GM19193 (cell line): ENCODE data around the gene PSKH1.

Experiments
- POLR2A ChIP-seq: IDR thresholded peaks from 4 replicates; pipeline ENCODE4 v1.6.1; 2011; ENCODE audit not compliant: insufficient read depth, insufficient read length; ENCODE audit errors: extremely low read depth

Gene PSKH1

GRCh38 chr16:67936124-67936879 lies 43.2 kb downstream of the PSKH1 start, which contains the start of gene PSMB10:
TSS of gene PSMB10 (minus strand) at chr16:67936850. CDS start at chr16:67936749, 101 bp downstream.
- peak; percentile 77 for TF ChIP-seq POLR2A

- peak; percentile 62 for TF ChIP-seq POLR2A
Measured at GRCh38 chr16:67936880-67937605, 44.0 kb downstream of the PSKH1 start.

DNA sequence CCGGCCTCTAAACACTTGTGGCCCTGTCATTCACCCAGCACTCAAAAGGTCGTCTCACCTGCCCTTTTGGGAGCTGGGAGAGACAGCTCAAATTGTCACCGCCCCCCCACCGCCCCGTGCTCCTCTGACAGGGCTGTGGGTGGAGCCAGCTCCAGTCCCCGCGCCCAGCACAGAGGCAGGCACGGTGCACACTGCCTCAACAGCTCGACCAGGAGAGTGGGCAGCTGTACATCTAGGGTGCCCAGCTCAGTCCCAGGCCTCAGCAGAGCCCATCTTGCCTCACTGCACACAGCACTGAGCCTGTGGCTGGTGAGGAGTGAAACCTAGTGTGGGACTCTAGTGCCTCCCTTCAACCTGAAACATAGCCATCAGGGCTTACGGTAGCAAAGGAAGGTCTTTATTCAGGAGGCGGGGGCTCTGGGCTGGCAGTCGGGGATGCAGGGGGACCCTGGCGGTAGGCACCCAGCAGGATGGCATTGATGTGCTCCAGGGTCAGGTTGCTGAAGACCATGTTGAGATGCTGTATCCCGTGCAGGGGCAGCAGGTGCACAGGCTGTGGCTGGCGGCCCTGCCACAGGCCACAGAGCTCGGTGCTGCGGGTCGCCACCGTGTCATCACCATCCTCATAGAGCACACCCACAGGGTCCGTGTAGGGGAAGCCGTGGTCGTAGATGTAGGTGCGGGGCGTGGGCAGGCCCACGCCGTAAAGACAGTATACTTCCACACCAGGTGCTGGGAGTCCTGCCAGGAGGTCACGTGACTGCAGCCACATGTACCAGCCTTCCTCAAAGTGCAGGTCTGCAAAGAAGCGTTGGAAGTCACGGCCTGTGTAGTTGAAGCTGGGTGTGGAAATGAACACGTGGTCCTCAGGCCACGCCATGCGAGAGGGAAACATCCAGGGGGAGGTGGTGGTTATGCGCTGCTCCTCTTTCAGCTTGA lies 46.7 kb downstream of the PSKH1 start:
- no peak for TF ChIP-seq POLR2A

- TF ChIP-seq POLR2A: no peak
Measured at GRCh38 chr16:67940446-67941089, 47.5 kb downstream of the PSKH1 start.

GRCh38 chr16:67941469-67942199 lies 48.6 kb downstream of the PSKH1 start:
- TF ChIP-seq POLR2A: no peak

DNA sequence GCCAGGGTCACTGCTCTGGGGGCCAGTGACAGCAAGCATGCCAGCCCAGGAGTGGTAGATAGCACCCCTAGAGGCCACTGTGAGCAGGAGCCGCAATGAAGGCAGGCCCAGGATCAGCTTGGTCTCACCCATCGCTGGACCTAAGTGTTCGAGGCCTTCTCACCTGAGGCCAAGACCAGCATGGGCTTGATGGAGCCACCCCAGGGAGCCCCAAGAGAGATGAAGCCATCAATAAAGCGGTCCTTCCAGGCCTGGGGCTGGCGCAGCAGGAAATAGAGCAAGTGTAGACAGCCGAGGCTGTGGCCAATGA lies 49.1 kb downstream of the PSKH1 start:
- TF ChIP-seq POLR2A: no peak

GRCh38 chr16:67942510-67943255 lies 49.6 kb downstream of the PSKH1 start:
- TF ChIP-seq POLR2A: no peak

DNA sequence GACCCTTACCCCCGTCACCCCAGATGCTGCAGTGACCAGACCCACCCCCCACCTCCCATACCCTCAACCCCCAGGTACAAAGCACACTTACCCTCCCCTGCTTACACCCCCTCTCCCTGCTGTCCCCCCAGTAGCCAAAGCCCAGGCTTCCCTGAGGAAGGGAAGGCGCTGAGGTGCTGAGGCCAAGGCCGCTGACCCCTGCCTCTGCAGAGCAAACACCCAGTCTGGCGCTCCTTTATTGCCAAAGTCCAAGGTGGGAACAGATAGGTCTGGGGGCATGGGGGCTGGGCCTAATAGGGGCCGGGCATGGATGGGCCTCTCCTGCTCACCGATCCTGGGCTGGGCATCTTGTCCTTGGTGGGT lies 50.2 kb downstream of the PSKH1 start:
- no peak for TF ChIP-seq POLR2A

DNA sequence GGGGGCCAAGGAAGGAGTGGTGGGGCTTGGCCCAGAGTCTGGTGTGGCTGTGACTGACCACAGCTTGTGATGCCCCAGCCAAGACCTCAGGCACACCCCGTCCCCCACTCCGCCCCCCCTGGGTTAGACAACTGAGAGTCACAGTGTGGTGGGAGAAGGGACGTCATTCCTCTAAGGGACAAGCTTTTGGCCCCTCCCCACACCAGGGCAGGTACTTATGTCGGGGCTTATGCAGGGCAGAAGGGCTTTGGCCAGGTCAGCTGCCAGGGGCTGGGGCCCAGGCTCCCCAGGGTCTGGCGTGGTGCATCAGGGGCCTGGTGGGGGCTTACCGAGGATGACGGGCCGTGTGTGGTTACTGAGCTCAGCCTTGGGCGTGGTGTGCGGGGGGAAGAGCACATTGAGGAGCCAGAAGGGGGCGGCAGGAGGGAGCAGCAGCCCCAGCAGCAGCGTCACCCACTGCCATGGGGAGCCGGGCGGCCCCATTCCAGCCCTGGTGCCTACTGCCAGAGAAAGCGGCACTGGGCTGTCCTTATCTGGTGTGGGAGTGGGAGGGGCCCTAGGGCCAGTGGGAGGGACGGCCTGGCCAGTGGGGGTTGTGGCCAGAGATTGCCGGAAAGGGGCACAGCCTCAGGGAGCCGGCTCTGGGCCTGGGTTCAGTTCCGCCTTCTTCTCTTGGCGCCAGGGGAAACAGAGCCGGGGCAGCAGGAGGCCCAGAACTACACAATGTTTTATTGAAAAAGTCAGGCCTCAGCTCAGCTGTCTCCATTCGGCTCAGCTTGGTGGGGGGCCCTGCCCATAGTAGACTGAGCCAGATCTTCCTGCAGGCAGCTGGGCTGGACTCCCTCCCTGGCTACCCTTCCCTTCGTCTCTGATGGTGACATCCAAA lies 50.8 kb downstream of the PSKH1 start, which contains the start of gene LCAT:
LCAT (minus strand) TSS at position 502 of the 886 bp plus-strand sequence; CDS start at position 483, 19 bp downstream.
- TF ChIP-seq POLR2A: peak; percentile 7

DNA sequence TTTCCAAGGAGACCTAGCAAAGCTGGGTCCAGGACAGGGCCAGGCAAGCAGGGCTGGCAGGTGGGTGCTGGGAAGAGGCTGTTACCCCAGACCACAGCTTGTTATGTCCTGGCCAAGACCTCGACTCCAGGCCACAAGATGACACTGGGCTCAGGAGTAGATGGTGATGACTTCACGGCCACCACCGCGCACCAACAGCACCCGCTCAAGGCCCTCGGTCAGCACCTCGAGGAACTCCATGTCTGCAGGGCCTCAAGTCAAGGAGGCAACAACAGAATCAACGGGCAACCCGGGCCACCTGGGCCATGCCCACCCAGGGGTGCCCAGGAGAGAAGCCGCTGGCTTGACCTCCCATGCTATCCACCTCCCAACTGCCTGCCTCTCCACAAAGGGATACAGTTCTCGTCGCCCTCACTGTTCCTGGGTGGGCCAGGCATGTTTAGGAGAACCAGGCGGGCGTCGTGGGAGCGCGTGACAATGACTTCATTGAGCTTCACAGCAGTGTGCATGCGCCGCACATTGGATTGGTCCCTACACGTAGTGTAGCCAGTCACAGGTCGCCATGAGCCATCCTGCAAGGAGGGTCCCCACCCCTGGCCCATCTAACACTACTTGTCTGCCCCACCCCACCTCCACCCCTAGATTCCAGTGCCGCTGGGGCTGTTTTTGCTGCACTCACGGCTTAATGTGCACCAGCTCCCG lies 51.8 kb downstream of the PSKH1 start:
- no peak for TF ChIP-seq POLR2A

GRCh38 chr16:67945392-67945933 lies 52.4 kb downstream of the PSKH1 start:
- no peak for TF ChIP-seq POLR2A
